ENCODE data around the gene OR4M1.

- TF ChIP-seq CTCF (conservative IDR thresholded peaks at IDR 0.05; ENCODE audit: low read length) (no peak), EZH2phosphoT487 (IDR thresholded peaks at IDR 0.05; ENCODE audit: borderline replicate concordance) (no peak)
These were observed 19.1 kb upstream of the OR4M1 start for GRCh38 chr14:19754172-19754571.

All from Loucy (cell line).